SK-N-SH treated with all-trans-retinoic acid at 6 μM for 48 hours (cell line): ENCODE results near the gene TMEM131.

Experiments used
- ATAC-seq: fragments of 200-7000 bp; cut with Tn5 transposase; 3 replicates; pipeline ENCODE4 v1.9.1; 2020; ENCODE audit warnings: mild to moderate bottlenecking, moderate library complexity
- BACH2 ChIP-seq: fragments of 250-450 bp; sonication (Bioruptor Pico); IDR thresholded peaks from 2 replicates; pipeline ENCODE4 v1.9.0; 2021; ENCODE audit warnings: mild to moderate bottlenecking, borderline replicate concordance
- CSDC2 ChIP-seq: fragments of 250-450 bp; sonication (Bioruptor Pico); IDR thresholded peaks from 2 replicates; pipeline ENCODE4 v1.5.0; 2020; ENCODE audit warnings: mild to moderate bottlenecking, moderate library complexity
- CSRNP3 ChIP-seq: fragments of 250-450 bp; sonication (Bioruptor Pico); IDR thresholded peaks from 2 replicates; pipeline ENCODE4 v1.5.1; 2021; ENCODE audit warnings: mild to moderate bottlenecking, moderate library complexity
- GLIS3 ChIP-seq: fragments of 250-450 bp; sonication (Bioruptor Pico); IDR thresholded peaks from 2 replicates; pipeline ENCODE4 v1.5.0; 2020; ENCODE audit warnings: mild to moderate bottlenecking, moderate library complexity
- OSR1 ChIP-seq: fragments of 250-450 bp; sonication (Bioruptor Pico); IDR thresholded peaks from 2 replicates; pipeline ENCODE4 v1.8.0; 2022; ENCODE audit warnings: moderate library complexity, mild to moderate bottlenecking, inconsistent platforms
- PATZ1 ChIP-seq: fragments of 250-450 bp; sonication (Bioruptor Pico); IDR thresholded peaks from 2 replicates; pipeline ENCODE4 v1.8.0; 2020; ENCODE audit warnings: mild to moderate bottlenecking, moderate library complexity, borderline replicate concordance
- POU6F1 ChIP-seq: fragments of 250-450 bp; sonication (Bioruptor Pico); IDR thresholded peaks from 2 replicates; pipeline ENCODE4 v1.8.0; 2021; ENCODE audit warnings: low read depth, mild to moderate bottlenecking, moderate library complexity, borderline replicate concordance
- RARB ChIP-seq: fragments of 250-450 bp; sonication (Bioruptor Pico); IDR thresholded peaks from 2 replicates; pipeline ENCODE4 v1.8.0; 2021; ENCODE audit warnings: mild to moderate bottlenecking, moderate library complexity
- SNAI2 ChIP-seq: fragments of 250-450 bp; sonication (Bioruptor Pico); IDR thresholded peaks from 2 replicates; pipeline ENCODE4 v1.5.0; 2020; ENCODE audit warnings: mild to moderate bottlenecking, moderate library complexity
- TCF4 ChIP-seq: fragments of 250-450 bp; sonication (Bioruptor Pico); IDR thresholded peaks from 2 replicates; pipeline ENCODE4 v1.8.0; 2021; ENCODE audit warnings: mild to moderate bottlenecking, moderate library complexity, borderline replicate concordance
- TOX ChIP-seq: fragments of 250-450 bp; sonication (Bioruptor Pico); IDR thresholded peaks from 2 replicates; pipeline ENCODE4 v1.8.0; 2021; ENCODE audit warnings: mild to moderate bottlenecking, moderate library complexity, borderline replicate concordance
- ZC3H10 ChIP-seq: fragments of 250-450 bp; sonication (Bioruptor Pico); IDR thresholded peaks from 2 replicates; pipeline ENCODE4 v1.5.1; 2021; ENCODE audit warnings: mild to moderate bottlenecking, moderate library complexity
- ZFP3 ChIP-seq: fragments of 250-450 bp; sonication (Bioruptor Pico); IDR thresholded peaks from 2 replicates; pipeline ENCODE4 v1.5.0; 2020; ENCODE audit warnings: mild to moderate bottlenecking, moderate library complexity
- ZFP30 ChIP-seq: fragments of 450-650 bp; formaldehyde crosslinking; IDR thresholded peaks from 2 replicates; pipeline ENCODE4 v1.5.0; 2022; ENCODE audit warnings: mild to moderate bottlenecking, moderate library complexity
- ZNF565 ChIP-seq: fragments of 450-650 bp; formaldehyde crosslinking; conservative IDR thresholded peaks from 2 replicates; pipeline ENCODE4 v1.5.0; 2020; ENCODE audit warnings: low read depth, mild to moderate bottlenecking, moderate library complexity
- ZNF70 ChIP-seq: fragments of 450-650 bp; formaldehyde crosslinking; IDR thresholded peaks from 2 replicates; pipeline ENCODE4 v1.5.0; 2020; ENCODE audit warnings: mild to moderate bottlenecking, moderate library complexity
- ZNF8 ChIP-seq: fragments of 450-650 bp; formaldehyde crosslinking; IDR thresholded peaks from 2 replicates; pipeline ENCODE4 v1.5.0; 2020; ENCODE audit warnings: mild to moderate bottlenecking, moderate library complexity

The TMEM131 gene

GRCh38 chr2:97992836-97993825 is 2.6 kb downstream of the TMEM131 start:
- no peak for TF ChIP-seq PATZ1 (CRISPR knock-in tag)
- TF ChIP-seq CSRNP3 = no peak
- no peak for TF ChIP-seq BACH2 (CRISPR knock-in tag)
- no peak for TF ChIP-seq RARB (CRISPR knock-in tag)
- TF ChIP-seq TOX (CRISPR knock-in tag) = no peak
- no peak for TF ChIP-seq TCF4 (CRISPR knock-in tag)
- TF ChIP-seq POU6F1 (CRISPR knock-in tag) = no peak
- ATAC-seq = no peak

GRCh38 chr2:97991081-97991856 is 4.5 kb downstream of the TMEM131 start:
- TF ChIP-seq ZNF70 (CRISPR knock-in tag) = no peak
- TF ChIP-seq GLIS3 (CRISPR knock-in tag) = no peak
- TF ChIP-seq CSRNP3 = no peak
- no peak for TF ChIP-seq TOX (CRISPR knock-in tag)
- no peak for TF ChIP-seq ZFP30 (CRISPR knock-in tag)
- no peak for ATAC-seq

GRCh38 chr2:97988722-97989121 is 7.0 kb downstream of the TMEM131 start:
- no peak for TF ChIP-seq CSDC2 (CRISPR knock-in tag)
- TF ChIP-seq ZNF8 (CRISPR knock-in tag) = peak; percentile 96
- ATAC-seq = no peak

- TF ChIP-seq CSRNP3 = no peak
- ATAC-seq = no peak
Measured at GRCh38 chr2:97985998-97986397, 9.8 kb downstream of the TMEM131 start.

- no peak for ATAC-seq
- no peak for TF ChIP-seq BACH2 (CRISPR knock-in tag)
- no peak for TF ChIP-seq PATZ1 (CRISPR knock-in tag)
- TF ChIP-seq ZNF70 (CRISPR knock-in tag) = no peak
- no peak for TF ChIP-seq SNAI2 (CRISPR knock-in tag)
- TF ChIP-seq ZNF565 = no peak
- TF ChIP-seq ZFP3 (CRISPR knock-in tag) = no peak
- TF ChIP-seq OSR1 (CRISPR knock-in tag) = no peak
- no peak for TF ChIP-seq POU6F1 (CRISPR knock-in tag)
- TF ChIP-seq ZC3H10 (CRISPR knock-in tag) = no peak
- no peak for TF ChIP-seq TOX (CRISPR knock-in tag)
- TF ChIP-seq ZFP30 (CRISPR knock-in tag) = no peak
Measured at GRCh38 chr2:97983698-97984097, 12.1 kb downstream of the TMEM131 start.
